DMS153 treated with DMSO at 0.1 percent for 48 hours (cell line): Measurements from ENCODE around the gene ABCB6.

ENCODE experiments used
- DNase-seq: peaks from one replicate; lab custom pipeline; 2025; ENCODE audit not compliant: unreplicated experiment; lab: John Stamatoyannopoulos, UW

Gene ABCB6

GRCh38 chr2:219186754-219187456 is 31.9 kb downstream of the ABCB6 start:
- DNase-seq, result no peak

GRCh38 chr2:219184121-219184520 is 34.6 kb downstream of the ABCB6 start:
- no peak for DNase-seq

GRCh38 chr2:219183151-219183772 is 35.5 kb downstream of the ABCB6 start:
- no peak for DNase-seq

- DNase-seq, result no peak
Observed at GRCh38 chr2:219182331-219183150, 36.2 kb downstream of the ABCB6 start.

GRCh38 chr2:219181531-219181930 is 37.2 kb downstream of the ABCB6 start:
- DNase-seq, result no peak

GRCh38 chr2:219180961-219181360 is 37.8 kb downstream of the ABCB6 start:
- DNase-seq, result no peak

GRCh38 chr2:219179601-219180465 is 38.9 kb downstream of the ABCB6 start:
- DNase-seq, result no peak

- no peak for DNase-seq
Observed at GRCh38 chr2:219178377-219179175, 40.2 kb downstream of the ABCB6 start.

- peak; percentile 90 for DNase-seq
Observed at GRCh38 chr2:219177552-219178376, 41.0 kb downstream of the ABCB6 start, which contains the start of gene RETREG2. TSS of gene RETREG2 (plus strand) at chr2:219178275. CDS start at chr2:219178353, 78 bp downstream.

- DNase-seq, result peak; percentile 73
Observed at GRCh38 chr2:219176818-219177551, 41.8 kb downstream of the ABCB6 start, which contains the start of gene CNPPD1. TSS of gene CNPPD1 (minus strand) at chr2:219176925. CDS start at chr2:219176828, 97 bp downstream.

GRCh38 chr2:219175928-219176817 is 42.6 kb downstream of the ABCB6 start:
- DNase-seq, result no peak

GRCh38 chr2:219175486-219175885 is 43.3 kb downstream of the ABCB6 start:
- no peak for DNase-seq

GRCh38 chr2:219174801-219175200 is 44.0 kb downstream of the ABCB6 start:
- no peak for DNase-seq

- DNase-seq, result no peak
Observed at GRCh38 chr2:219174146-219174545, 44.6 kb downstream of the ABCB6 start.

- DNase-seq, result no peak
Observed at GRCh38 chr2:219173176-219173575, 45.6 kb downstream of the ABCB6 start.

- no peak for DNase-seq
Observed at GRCh38 chr2:219172231-219173154, 46.3 kb downstream of the ABCB6 start.
